Measurements from ENCODE around the gene SMIM41.

SMIM41 gene

DNA sequence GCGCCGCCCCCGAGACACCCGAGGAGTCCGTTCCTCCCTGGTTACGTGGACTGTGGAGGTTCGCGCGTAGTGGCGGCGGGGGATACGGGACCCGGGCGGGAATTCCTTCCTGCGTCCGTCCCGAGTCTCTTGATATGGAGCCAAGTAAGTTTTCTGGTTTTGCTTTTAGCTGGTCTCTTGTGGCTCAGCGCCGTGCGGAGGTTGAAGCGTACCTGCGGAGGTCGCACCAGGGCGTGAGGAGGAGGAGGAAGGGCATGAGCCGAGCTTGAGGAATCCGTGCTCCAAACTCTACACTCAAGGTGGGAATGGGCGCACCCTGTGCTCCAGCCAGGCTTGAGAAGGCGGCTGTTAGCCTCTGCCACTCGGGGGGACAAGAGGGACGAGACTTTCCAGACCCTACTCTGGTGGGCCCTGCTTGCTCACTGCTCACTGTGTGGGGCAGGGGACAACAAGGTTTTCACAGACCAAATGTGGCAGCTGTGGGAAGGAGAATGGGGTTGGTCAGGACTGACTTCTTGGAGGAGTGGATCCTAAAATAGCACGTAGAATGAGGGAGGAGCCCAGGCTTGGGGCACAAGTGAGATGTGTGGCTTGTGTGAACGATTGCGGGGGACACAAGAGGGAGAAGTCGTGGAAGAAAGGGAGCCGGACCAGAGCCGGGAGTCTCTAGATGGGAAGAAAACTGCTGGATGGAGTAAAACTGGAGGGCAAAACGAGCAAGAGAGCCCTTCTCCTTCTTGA, 9.1 kb upstream of the SMIM41 start:
- TF ChIP-seq, protein P1, sequence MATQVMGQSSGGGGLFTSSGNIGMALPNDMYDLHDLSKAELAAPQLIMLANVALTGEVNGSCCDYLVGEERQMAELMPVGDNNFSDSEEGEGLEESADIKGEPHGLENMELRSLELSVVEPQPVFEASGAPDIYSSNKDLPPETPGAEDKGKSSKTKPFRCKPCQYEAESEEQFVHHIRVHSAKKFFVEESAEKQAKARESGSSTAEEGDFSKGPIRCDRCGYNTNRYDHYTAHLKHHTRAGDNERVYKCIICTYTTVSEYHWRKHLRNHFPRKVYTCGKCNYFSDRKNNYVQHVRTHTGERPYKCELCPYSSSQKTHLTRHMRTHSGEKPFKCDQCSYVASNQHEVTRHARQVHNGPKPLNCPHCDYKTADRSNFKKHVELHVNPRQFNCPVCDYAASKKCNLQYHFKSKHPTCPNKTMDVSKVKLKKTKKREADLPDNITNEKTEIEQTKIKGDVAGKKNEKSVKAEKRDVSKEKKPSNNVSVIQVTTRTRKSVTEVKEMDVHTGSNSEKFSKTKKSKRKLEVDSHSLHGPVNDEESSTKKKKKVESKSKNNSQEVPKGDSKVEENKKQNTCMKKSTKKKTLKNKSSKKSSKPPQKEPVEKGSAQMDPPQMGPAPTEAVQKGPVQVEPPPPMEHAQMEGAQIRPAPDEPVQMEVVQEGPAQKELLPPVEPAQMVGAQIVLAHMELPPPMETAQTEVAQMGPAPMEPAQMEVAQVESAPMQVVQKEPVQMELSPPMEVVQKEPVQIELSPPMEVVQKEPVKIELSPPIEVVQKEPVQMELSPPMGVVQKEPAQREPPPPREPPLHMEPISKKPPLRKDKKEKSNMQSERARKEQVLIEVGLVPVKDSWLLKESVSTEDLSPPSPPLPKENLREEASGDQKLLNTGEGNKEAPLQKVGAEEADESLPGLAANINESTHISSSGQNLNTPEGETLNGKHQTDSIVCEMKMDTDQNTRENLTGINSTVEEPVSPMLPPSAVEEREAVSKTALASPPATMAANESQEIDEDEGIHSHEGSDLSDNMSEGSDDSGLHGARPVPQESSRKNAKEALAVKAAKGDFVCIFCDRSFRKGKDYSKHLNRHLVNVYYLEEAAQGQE (IDR thresholded peaks at IDR 0.05; ENCODE audit: insufficient read depth in 1 of 2, low read depth in 2 of 2, low read length in 2 of 2) = no peak
- TF ChIP-seq POLR2AphosphoS5 (IDR thresholded peaks at IDR 0.05; ENCODE audit: low read depth, low read length) (no peak), TAF1 (IDR thresholded peaks at IDR 0.05; ENCODE audit: borderline replicate concordance, insufficient read depth, low read length) (no peak), FOXP2 (optimal IDR thresholded peaks at IDR 0.05; ENCODE audit: borderline replicate concordance, extremely low read depth, extremely low read length, insufficient read depth) (no peak), SIN3A (IDR thresholded peaks at IDR 0.05; ENCODE audit: borderline replicate concordance, insufficient read depth, low read length) (no peak)

DNA sequence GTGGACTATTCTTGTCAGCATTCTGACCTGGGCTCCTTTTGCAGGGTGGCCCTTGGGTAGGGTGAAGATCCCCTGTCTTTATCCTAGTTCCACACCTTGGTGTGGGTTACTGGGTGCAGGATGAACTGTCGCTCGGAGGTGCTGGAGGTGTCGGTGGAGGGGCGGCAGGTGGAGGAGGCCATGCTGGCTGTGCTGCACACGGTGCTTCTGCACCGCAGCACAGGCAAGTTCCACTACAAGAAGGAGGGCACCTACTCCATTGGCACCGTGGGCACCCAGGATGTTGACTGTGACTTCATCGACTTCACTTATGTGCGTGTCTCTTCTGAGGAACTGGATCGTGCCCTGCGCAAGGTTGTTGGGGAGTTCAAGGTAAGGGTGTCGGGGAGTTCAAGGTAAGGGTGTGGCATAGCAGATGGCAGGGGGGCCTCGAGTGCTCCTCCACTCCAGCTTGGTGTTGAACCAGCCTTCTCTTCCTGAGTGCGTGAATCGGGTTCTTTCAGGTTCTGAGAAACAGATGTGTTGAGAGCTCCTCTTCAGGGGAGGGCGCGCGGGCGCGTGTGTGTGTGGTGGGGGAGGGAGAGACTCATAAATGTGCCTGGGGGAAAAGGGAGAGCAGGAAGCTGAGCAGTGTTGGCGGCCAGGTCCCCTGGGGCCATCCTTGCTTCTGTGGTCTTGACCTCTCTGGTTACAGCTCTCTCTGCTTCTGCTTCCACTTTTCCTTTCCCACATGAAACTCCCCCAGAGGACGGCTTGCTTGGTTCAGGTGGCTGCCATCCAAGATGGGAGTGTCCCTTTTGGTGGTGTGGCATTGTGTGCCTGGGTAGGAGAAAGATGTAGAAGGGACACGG, 5.7 kb upstream of the SMIM41 start:
- no peak for TF ChIP-seq FOXP2 (optimal IDR thresholded peaks at IDR 0.05; ENCODE audit: borderline replicate concordance, extremely low read depth, extremely low read length, insufficient read depth)
- TF ChIP-seq TAF1 (IDR thresholded peaks at IDR 0.05; ENCODE audit: borderline replicate concordance, insufficient read depth, low read length) = no peak
- TF ChIP-seq, protein P1 (IDR thresholded peaks at IDR 0.05; ENCODE audit: insufficient read depth in 1 of 2, low read depth in 2 of 2, low read length in 2 of 2) = no peak
- TF ChIP-seq POLR2AphosphoS5 (IDR thresholded peaks at IDR 0.05; ENCODE audit: low read depth, low read length) = no peak
- TF ChIP-seq SIN3A (IDR thresholded peaks at IDR 0.05; ENCODE audit: borderline replicate concordance, insufficient read depth, low read length) = no peak

DNA sequence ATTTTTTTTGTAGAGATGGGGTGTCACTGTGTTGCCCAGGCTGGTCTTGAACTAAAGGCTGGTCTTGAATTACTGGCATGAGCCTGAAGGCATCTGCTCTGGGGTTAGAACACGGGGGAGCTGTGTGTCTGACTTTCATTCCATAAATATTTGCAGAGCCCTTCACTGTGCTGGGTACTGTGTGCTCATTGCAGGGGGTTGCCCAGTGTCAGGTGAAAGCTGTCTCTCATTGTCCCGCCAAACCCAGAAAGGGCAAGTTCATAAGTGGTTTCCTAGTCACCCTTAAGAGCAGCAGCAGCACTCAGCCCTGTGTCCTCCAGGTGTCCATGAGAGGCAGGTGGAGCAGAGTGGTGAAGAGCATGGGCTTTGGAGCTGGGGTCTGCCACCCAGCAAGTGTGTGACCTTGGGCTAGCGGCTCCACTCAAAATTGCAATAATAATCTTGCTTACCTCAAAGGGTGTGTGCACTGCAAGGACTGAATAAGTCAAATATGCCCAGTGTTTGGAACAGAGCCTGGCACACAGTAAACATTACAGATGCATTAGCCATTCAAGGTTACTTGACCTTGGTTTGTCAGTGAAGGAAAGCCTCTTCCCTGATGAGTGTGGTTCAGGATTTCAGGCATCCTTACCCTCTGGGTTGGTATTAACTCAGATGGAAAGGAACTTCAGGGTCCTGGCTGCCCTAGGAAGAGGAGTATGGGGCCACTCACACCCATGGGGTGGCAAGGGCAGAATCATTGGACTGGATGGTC, 4.4 kb upstream of the SMIM41 start:
- TF ChIP-seq FOXP2 (optimal IDR thresholded peaks at IDR 0.05; ENCODE audit: borderline replicate concordance, extremely low read depth, extremely low read length, insufficient read depth) (no peak), POLR2AphosphoS5 (IDR thresholded peaks at IDR 0.05; ENCODE audit: low read depth, low read length) (no peak), SIN3A (IDR thresholded peaks at IDR 0.05; ENCODE audit: borderline replicate concordance, insufficient read depth, low read length) (no peak), TAF1 (IDR thresholded peaks at IDR 0.05; ENCODE audit: borderline replicate concordance, insufficient read depth, low read length) (no peak)
- TF ChIP-seq, protein P1 (IDR thresholded peaks at IDR 0.05; ENCODE audit: insufficient read depth in 1 of 2, low read depth in 2 of 2, low read length in 2 of 2) = no peak

DNA sequence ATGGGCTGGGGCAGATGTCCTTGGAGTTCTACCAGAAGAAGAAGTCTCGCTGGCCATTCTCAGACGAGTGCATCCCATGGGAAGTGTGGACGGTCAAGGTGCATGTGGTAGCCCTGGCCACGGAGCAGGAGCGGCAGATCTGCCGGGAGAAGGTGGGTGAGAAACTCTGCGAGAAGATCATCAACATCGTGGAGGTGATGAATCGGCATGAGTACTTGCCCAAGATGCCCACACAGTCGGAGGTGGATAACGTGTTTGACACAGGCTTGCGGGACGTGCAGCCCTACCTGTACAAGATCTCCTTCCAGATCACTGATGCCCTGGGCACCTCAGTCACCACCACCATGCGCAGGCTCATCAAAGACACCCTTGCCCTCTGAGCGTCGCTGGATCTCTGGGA, 2.7 kb upstream of the SMIM41 start:
- TF ChIP-seq POLR2AphosphoS5 (IDR thresholded peaks at IDR 0.05; ENCODE audit: low read depth, low read length) = no peak
- no peak for TF ChIP-seq SIN3A (IDR thresholded peaks at IDR 0.05; ENCODE audit: borderline replicate concordance, insufficient read depth, low read length)
- TF ChIP-seq, protein P1 (IDR thresholded peaks at IDR 0.05; ENCODE audit: insufficient read depth in 1 of 2, low read depth in 2 of 2, low read length in 2 of 2) = no peak
- TF ChIP-seq FOXP2 (optimal IDR thresholded peaks at IDR 0.05; ENCODE audit: borderline replicate concordance, extremely low read depth, extremely low read length, insufficient read depth) = no peak
- no peak for TF ChIP-seq TAF1 (IDR thresholded peaks at IDR 0.05; ENCODE audit: borderline replicate concordance, insufficient read depth, low read length)

Measured in PFSK-1 (cell line).